ENCODE measurements around the gene GALNT16. TPM values are rescaled to one million over a fixed set of nuclear protein-coding genes. Genes with fewer than 3 reads are reported as not detected.

GALNT16 gene
- total and polyA plus RNA-seq, 2 of the 8 experiments (the other 6 are each of a cell fraction or from before 2014, with no cell fraction given): 5.4 to 6.3 TPM

DNA sequence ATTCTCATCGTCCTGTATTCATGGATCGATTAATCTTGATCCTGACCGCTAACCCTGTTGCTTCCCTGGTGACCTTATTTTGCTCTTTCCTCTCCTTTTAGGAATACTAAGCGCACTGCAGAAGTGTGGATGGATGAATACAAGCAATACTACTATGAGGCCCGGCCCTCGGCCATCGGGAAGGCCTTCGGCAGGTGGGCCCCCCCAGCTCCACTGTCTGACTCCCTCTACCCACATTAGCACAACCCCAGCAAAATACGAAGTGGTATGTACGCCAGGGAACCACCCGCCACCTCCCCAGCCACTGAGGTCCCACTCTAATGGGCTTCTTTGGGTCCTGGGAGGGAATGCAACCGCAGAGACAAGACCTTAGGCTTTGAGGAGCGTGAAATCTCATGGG lies 79.5 kb downstream of the GALNT16 start:
- Histone ChIP-seq H3K9ac (replicated peaks in 1 of 4; ENCODE audit: extremely low read depth in 1 of 4, low read depth in 3 of 4, low read length in 3 of 4) (no peak overlapping the region), H2AFZ (ENCODE audit: low read length) (no peak overlapping the region), H3K14ac (ENCODE audit: insufficient read length) (no peak overlapping the region), H4K8ac (ENCODE audit: extremely low read depth, insufficient read depth, low read length) (no peak overlapping the region), H3K18ac (ENCODE audit: extremely low read depth, low read length) (no peak overlapping the region), H2BK15ac (ENCODE audit: low read length) (no peak overlapping the region), H4K20me1 (replicated peaks in 1 of 2; ENCODE audit: control insufficient read depth in 1 of 2, insufficient read depth in 2 of 2, low read length in 2 of 2) (peaks cover 0 to 2% of the 10 kb centered on the region in 2 experiments), H3K4me2 (ENCODE audit: insufficient read depth in 1 of 2, low read depth in 2 of 2, low read length in 2 of 2) (no peak overlapping the region), H2BK20ac (ENCODE audit: low read length) (no peak overlapping the region), H4K91ac (replicated peaks; ENCODE audit: insufficient read length, low read length) (no peak overlapping the region), H3K9me3 (ENCODE audit: insufficient read depth in 2 of 2, low read depth in 1 of 2, low read length in 1 of 2) (no peaks in the 10 kb centered on the region), H3K79me2 (ENCODE audit: control insufficient read depth in 1 of 2, insufficient read depth in 2 of 2, low read length in 2 of 2) (no peaks in the 10 kb centered on the region), H3K36me3 (ENCODE audit: control insufficient read depth in 2 of 4, insufficient read depth in 4 of 4, low read length in 3 of 4) (no peaks in the 10 kb centered on the region), H3K23me2 (ENCODE audit: low read depth, low read length) (no peaks in the 10 kb centered on the region), H3K23ac (ENCODE audit: insufficient read length) (no peak overlapping the region), H3K56ac (replicated peaks; ENCODE audit: insufficient read length, low read depth, low read length) (no peak overlapping the region), H3K27ac (ENCODE audit: low read depth, low read length) (no peak overlapping the region), H4K5ac (ENCODE audit: insufficient read length, low read depth, low read length) (no peak overlapping the region), H3K27me3 (replicated peaks in 1 of 4; ENCODE audit: control insufficient read depth in 3 of 4, extremely low read depth in 1 of 4, insufficient read depth in 3 of 4, low read length in 3 of 4) (no peaks in the 10 kb centered on the region), H2AK5ac (ENCODE audit: low read depth, low read length) (no peak overlapping the region), H2BK120ac (replicated peaks; ENCODE audit: low read depth, low read length) (no peak overlapping the region), H2BK5ac (ENCODE audit: low read depth, low read length) (no peak overlapping the region), H3K4me3 (ENCODE audit: extremely low read depth in 1 of 4, insufficient read depth in 2 of 4, low read depth in 3 of 4, low read length in 4 of 4) (no peak overlapping the region), H3K4me1 (replicated peaks in 1 of 4; ENCODE audit: control insufficient read depth in 3 of 4, insufficient read depth in 4 of 4, low read length in 3 of 4) (peaks cover 0 to 2% (median 0%) of the 10 kb centered on the region in 4 experiments; a peak in 1 of 7 replicates), H2BK12ac (ENCODE audit: low read depth, low read length) (no peak overlapping the region), H3K4ac (replicated peaks; ENCODE audit: insufficient read length, low read depth, low read length) (no peak overlapping the region), H3K79me1 (ENCODE audit: low read depth, low read length) (no peaks in the 10 kb centered on the region)
- DNase-seq (ENCODE audit: low read depth in 1 of 2, low spot score in 2 of 2): no peak
- WGBS, 2 experiments (ENCODE audit: extremely low coverage in 1 of 2, insufficient coverage in 1 of 2, insufficient read length in 1 of 2, insufficient replicate concordance in 2 of 2, low coverage in 1 of 2, low lambda C conversion rate in 2 of 2, missing lambda C conversion rate in 1 of 2): 86% methylated on average over 13 of the region's 13 CpGs; no CpG with 5 or more reads in 1 of the 2 experiments
- CTCF ChIA-PET (ENCODE audit: partially characterized antibody): interaction anchor here (1.4 to 12.0 kb wide), 4 partner anchors 5 to 83 kb away, joined by 3 to 140 read pairs (median 72); no protein-coding TSS in a partner anchor
- POLR2A ChIA-PET (ENCODE audit: partially characterized antibody): no interaction called here
- no peak for FAIRE-seq
- TF ChIP-seq RXRA (IDR thresholded peaks at IDR 0.05; ENCODE audit: insufficient read depth, low read depth, low read length) (no peak), RAD21 (IDR thresholded peaks at IDR 0.05 in 1 of 2, conservative IDR thresholded peaks at IDR 0.05 in 1 of 2; ENCODE audit: low read depth in 2 of 2, low read length in 2 of 2) (no peak), RNF2 (IDR thresholded peaks at IDR 0.05; ENCODE audit: borderline replicate concordance, low read depth, low read length, missing control alignments, poor library complexity, severe bottlenecking) (no peak), BRCA1 (IDR thresholded peaks at IDR 0.05; ENCODE audit: low read depth, low read length) (no peak), CEBPB (IDR thresholded peaks at IDR 0.05; ENCODE audit: low read depth, low read length) (no peak), SIN3A (conservative IDR thresholded peaks at IDR 0.05 in 1 of 2, IDR thresholded peaks at IDR 0.05 in 1 of 2; ENCODE audit: low read depth in 1 of 2, low read length in 2 of 2) (no peak), CTBP2 (IDR thresholded peaks at IDR 0.05; ENCODE audit: borderline replicate concordance, insufficient read depth, insufficient read length, low read length) (no peak), ASH2L (IDR thresholded peaks at IDR 0.05; ENCODE audit: low read length) (no peak)

Data from H1 (cell line).